Central memory CD8-positive, alpha-beta T cell (primary cell): ENCODE measurements around the gene MCTP1.
A peak's percentile ranks its signal among the peaks of the same experiment; 100 is the strongest.

Experiments
- ATAC-seq: fragments of 150-1000 bp; cut with Tn5 transposase; replicated peaks from 2 replicates; pipeline ENCODE4 v1.10.0; 2022; ENCODE audit warnings: mild to moderate bottlenecking, moderate FRiP score, moderate number of reproducible peaks; ENCODE audit not compliant: poor library complexity, severe bottlenecking; ENCODE audit errors: extremely low read depth
- DNase-seq, 2 donors: peaks; one replicate each; pipeline ENCODE4 v3.0.0; 2021; ENCODE audit warnings: low spot score in 2 of 2
- H3K27ac Mint-ChIP-seq: one replicate; pipeline ENCODE4 v1.8.0; 2022; ENCODE audit warnings: low read depth, mild to moderate bottlenecking, moderate library complexity, mixed read lengths
- H3K27me3 Mint-ChIP-seq: one replicate; pipeline ENCODE4 v1.8.0; 2022; ENCODE audit warnings: mixed read lengths
- H3K36me3 Mint-ChIP-seq: one replicate; pipeline ENCODE4 v1.8.0; 2022; ENCODE audit warnings: mild to moderate bottlenecking, moderate library complexity, mixed read lengths; ENCODE audit not compliant: insufficient read depth
- H3K4me1 Mint-ChIP-seq: one replicate; pipeline ENCODE4 v1.8.0; 2022; ENCODE audit warnings: mixed read lengths
- H3K4me3 Mint-ChIP-seq: one replicate; pipeline ENCODE4 v1.8.0; 2022; ENCODE audit warnings: mild to moderate bottlenecking, moderate library complexity, mixed read lengths
- H3K9me3 Mint-ChIP-seq: one replicate; pipeline ENCODE4 v1.8.0; 2022; ENCODE audit warnings: mixed read lengths

MCTP1 gene

DNA sequence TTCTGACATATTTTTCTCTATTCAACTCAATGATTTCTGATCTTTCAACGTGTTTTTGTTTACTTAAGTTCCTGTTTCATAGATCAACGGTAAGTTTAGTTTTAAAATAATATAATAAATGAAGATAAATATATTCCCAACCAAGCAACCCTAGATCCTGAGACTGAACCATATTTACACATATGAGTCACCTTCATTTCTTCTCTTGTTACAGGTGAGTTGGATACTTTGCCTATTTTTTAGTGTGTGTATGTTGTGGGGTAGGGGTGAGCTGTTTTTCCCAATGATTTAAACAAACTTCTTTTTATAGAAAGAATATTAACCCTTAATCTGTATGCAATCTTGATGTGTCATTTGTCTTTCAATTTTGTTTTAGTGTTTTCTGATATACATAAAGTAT, 186.9 kb downstream of the MCTP1 start:
- no peaks in the 10 kb centered on the region for H3K4me1 Mint-ChIP-seq
- ATAC-seq (no peak), DNase-seq (no peak)
- H3K36me3 Mint-ChIP-seq = no peaks in the 10 kb centered on the region
- H3K27ac Mint-ChIP-seq = no peak overlapping the region
- H3K4me3 Mint-ChIP-seq = no peak overlapping the region
- H3K27me3 Mint-ChIP-seq = no peaks in the 10 kb centered on the region
- H3K9me3 Mint-ChIP-seq = peaks cover 5% of the 10 kb centered on the region

DNA sequence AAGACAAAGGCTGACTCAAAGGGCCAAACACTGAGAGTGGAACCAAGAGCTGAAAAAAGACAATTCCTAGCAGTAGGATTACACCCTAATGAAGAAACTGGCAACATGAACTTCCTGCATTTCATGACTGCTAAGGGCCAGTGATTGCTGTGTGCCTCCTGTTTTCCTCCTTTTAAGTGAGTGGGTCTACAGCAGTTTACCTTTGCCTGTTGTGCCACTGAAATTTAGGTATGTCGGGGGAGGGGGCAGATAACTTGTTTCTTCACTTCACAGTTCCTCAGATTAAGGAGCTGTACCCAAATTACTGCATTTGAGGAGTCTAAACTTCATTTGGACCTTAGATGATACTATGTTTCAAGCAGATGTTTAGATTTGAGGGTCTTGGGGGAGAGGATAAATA, 191.7 kb downstream of the MCTP1 start:
- H3K9me3 Mint-ChIP-seq = peaks cover 11% of the 10 kb centered on the region
- no peak overlapping the region for H3K27ac Mint-ChIP-seq
- H3K27me3 Mint-ChIP-seq = peaks cover 8% of the 10 kb centered on the region
- H3K4me1 Mint-ChIP-seq = no peaks in the 10 kb centered on the region
- H3K36me3 Mint-ChIP-seq = no peaks in the 10 kb centered on the region
- ATAC-seq (no peak), DNase-seq (no peak)
- no peak overlapping the region for H3K4me3 Mint-ChIP-seq

DNA sequence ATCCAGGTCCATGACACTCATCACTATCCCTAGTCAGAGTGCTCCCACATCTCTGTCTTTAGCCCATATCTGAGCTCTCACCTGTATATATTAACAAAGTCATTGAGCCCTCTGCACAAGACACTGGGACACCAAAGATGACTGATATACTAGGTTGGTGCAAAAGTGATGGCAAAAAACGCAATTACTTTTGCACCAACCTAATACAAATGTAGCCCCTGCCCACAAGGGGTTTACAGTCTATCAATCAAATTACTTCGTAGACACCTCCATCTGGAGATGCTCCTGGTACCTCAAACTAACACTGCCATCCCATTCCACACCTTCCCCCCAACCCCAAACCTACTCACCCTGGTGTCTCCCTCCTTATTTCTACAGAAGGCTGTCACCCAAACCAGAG, 194.1 kb downstream of the MCTP1 start:
- no peaks in the 10 kb centered on the region for H3K36me3 Mint-ChIP-seq
- no peaks in the 10 kb centered on the region for H3K4me1 Mint-ChIP-seq
- ATAC-seq = no peak
- no peak for DNase-seq
- H3K4me3 Mint-ChIP-seq = no peak overlapping the region
- H3K9me3 Mint-ChIP-seq = peaks cover 6% of the 10 kb centered on the region
- peaks cover 8% of the 10 kb centered on the region for H3K27me3 Mint-ChIP-seq
- no peak overlapping the region for H3K27ac Mint-ChIP-seq

DNA sequence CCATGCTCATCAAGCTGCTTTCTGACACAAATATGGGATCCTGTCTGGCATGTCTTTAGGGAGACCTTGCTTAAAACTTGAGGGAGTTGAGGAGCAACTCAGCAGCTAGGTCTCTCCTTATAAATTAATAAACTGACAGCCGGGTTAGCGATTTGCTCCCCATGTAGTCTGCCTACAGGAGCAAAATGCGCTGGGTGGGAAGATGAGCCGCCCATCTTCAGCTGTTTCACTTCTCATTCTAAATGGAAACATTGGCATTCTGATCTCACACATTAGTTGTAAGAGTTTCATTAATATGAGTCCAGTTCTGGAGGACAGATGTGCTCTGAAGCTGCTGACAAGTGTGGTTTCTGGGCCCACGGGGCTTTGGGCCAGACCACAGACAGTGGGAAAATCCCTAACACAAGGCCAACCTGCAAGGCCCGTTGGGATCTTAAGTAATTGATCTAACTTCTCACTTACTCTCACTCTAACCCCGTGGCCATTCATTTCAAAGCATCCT, 197.0 kb downstream of the MCTP1 start:
- Mint-ChIP-seq H3K27ac (no peak overlapping the region), H3K4me1 (no peaks in the 10 kb centered on the region), H3K27me3 (peaks cover 8% of the 10 kb centered on the region), H3K9me3 (peaks cover 6% of the 10 kb centered on the region), H3K36me3 (no peaks in the 10 kb centered on the region), H3K4me3 (no peak overlapping the region)
- DNase-seq = no peak
- ATAC-seq = no peak

DNA sequence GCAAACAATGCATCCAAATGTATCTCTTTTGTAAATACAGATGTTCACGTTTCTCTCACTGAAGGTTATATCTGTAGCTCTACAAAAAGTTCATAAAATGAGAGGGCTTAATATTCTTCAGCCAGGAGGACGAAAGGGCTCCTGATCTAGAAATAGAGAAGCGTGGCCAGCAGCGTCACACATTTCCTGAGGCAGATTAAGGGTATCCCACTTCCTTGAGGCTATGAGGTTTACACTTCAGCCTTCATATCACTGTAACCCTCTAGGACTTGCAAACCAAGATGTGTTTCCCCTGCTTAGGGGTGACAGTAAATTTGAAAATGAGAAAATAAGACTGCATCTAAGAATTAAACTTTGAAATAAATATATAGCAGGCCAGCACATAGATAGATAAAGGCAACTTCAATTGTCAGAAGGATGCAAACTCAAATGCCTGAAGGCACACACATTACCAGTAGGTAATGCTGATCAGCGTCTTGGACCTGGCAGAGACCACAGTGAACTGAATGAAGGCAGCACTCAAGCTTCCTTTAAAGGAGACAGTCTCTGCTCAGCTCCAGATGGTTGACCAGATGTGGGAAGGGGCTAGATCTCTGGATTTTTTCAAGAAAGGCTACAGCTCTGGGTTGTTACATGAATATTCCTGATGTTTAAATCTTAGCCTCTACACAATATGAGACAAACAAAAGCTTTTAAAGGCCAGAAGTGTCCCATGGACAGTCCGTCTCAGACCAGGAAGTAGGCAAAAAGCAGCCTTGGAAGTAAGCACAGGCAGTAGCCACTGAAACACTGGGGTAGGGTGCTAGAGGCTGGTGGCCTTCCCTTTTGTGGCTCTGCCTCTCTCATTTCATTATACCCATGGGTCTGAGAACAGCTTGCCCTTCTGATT, 197.7 kb downstream of the MCTP1 start:
- H3K36me3 Mint-ChIP-seq = no peaks in the 10 kb centered on the region
- H3K4me3 Mint-ChIP-seq = no peak overlapping the region
- peaks cover 6% of the 10 kb centered on the region for H3K9me3 Mint-ChIP-seq
- H3K4me1 Mint-ChIP-seq = peaks cover 2% of the 10 kb centered on the region
- H3K27me3 Mint-ChIP-seq = peaks cover 8% of the 10 kb centered on the region
- DNase-seq (no peak), ATAC-seq (peak; percentile 24)
- no peak overlapping the region for H3K27ac Mint-ChIP-seq

DNA sequence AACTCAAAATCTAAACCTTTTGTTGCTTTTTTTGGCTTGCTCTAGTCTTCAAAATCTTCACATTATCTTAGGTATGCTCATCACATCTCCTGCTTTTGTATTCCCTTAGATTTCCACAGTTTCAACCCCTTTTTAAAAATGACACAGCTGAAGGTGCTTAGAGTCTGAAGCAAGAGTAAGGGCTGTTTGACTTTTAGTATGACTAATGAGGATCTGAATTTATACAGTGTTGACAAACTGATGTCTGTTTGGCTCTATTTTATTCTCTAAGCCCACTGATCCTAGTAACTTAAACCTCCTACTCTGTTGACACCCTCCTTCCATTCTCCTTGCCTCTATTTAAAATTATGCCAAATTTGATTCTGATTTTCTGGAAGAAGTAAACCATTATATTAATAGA, 200.1 kb downstream of the MCTP1 start:
- H3K4me1 Mint-ChIP-seq = peaks cover 6% of the 10 kb centered on the region
- H3K27me3 Mint-ChIP-seq = no peaks in the 10 kb centered on the region
- no peaks in the 10 kb centered on the region for H3K9me3 Mint-ChIP-seq
- ATAC-seq = no peak
- no peaks in the 10 kb centered on the region for H3K36me3 Mint-ChIP-seq
- no peak overlapping the region for H3K4me3 Mint-ChIP-seq
- no peak for DNase-seq
- no peak overlapping the region for H3K27ac Mint-ChIP-seq

DNA sequence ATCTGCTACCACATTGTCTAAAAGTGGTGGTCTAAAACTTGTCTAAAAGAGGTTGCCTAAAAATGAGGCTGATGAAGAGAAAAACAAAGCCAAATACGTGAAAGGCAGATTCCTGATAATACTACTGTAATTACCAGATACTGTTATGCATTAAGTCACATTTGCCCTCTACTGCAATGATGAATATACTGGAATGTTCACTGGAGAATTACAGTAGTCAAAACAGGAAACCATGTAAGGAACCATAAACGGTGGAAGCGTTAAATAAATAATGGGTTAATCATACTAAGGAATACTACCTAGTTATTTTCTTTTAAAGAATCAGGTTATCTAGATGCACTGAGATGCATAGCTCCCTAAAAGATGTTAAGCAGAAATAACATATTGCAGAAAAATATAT, 201.3 kb downstream of the MCTP1 start:
- no peak overlapping the region for H3K27ac Mint-ChIP-seq
- H3K36me3 Mint-ChIP-seq = no peaks in the 10 kb centered on the region
- ATAC-seq (no peak), DNase-seq (no peak)
- H3K4me3 Mint-ChIP-seq = no peak overlapping the region
- H3K9me3 Mint-ChIP-seq = no peaks in the 10 kb centered on the region
- H3K27me3 Mint-ChIP-seq = no peaks in the 10 kb centered on the region
- peaks cover 6% of the 10 kb centered on the region for H3K4me1 Mint-ChIP-seq

DNA sequence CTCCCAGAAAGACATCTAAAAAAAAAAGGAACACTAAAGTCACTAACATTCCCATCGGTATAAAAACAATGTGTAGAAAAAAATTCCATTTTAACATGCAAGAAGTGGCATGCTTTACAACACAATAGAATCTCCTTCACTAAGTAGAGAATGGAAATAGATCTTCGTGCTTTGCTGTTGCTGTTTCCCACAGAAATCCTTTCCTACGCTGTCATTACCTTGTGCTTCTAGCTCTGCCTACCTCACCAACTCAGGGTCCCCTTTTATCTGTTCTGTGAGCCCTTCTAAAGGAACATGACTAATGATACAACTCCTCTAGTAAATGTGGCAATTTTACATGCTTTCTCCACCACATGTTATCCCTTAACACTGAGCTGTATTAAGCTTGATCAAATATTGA, 202.9 kb downstream of the MCTP1 start:
- ATAC-seq = no peak
- peak overlapping the region; percentile 24 for H3K27ac Mint-ChIP-seq

DNA sequence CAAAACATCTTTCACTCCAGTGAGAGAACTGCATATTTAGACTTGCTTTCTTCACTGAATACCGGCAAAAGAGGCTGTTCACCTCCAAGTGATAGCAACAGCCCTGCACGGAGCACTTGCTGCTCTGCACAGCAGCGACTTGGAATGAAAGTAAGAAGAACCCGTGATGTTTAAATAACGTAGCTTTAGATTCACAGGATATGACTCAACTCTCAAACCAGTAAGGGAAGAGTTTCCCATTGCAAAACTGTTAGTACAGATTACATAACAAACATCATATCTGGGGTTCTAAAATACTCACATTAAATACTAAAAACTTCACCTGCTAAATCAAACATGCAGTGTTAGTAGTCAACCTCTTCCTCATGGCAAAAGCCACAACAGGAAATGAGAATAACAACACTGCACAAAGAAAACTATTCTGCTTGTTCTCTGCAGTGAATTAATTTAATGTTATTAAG, 203.4 kb downstream of the MCTP1 start:
- DNase-seq (no peak), ATAC-seq (peak; percentile 66)
- no peaks in the 10 kb centered on the region for H3K9me3 Mint-ChIP-seq
- peaks cover 6% of the 10 kb centered on the region for H3K4me1 Mint-ChIP-seq
- H3K4me3 Mint-ChIP-seq = peak overlapping the region; percentile 25
- no peaks in the 10 kb centered on the region for H3K36me3 Mint-ChIP-seq
- no peaks in the 10 kb centered on the region for H3K27me3 Mint-ChIP-seq
- H3K27ac Mint-ChIP-seq = peak overlapping the region; percentile 24

More for the DNA sequence above, 202.9 kb downstream of the MCTP1 start:
- H3K36me3 Mint-ChIP-seq = no peaks in the 10 kb centered on the region
- DNase-seq = no peak
- no peaks in the 10 kb centered on the region for H3K27me3 Mint-ChIP-seq
- H3K4me3 Mint-ChIP-seq = peak overlapping the region; percentile 25
- peaks cover 6% of the 10 kb centered on the region for H3K4me1 Mint-ChIP-seq
- H3K9me3 Mint-ChIP-seq = no peaks in the 10 kb centered on the region

DNA sequence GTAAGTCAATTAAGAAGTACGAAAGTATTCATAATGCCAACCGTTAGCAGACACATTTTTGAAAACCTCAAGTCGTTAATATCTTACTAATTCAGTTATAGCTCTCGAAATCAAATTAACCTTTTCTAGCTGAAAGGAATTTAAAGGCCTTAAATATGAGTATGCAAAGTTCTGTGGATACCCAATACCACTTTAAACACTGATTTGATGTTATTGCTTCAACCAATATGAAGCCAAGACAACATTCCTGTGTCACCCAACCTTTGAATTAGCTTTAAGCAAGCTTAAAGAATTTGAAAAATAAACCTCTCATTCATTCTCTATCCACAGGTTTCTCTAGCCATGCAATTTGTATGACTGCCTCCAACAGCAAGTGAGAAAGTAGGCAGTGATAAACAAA, 204.5 kb downstream of the MCTP1 start:
- Mint-ChIP-seq H3K27me3 (no peaks in the 10 kb centered on the region), H3K4me1 (peaks cover 6% of the 10 kb centered on the region), H3K4me3 (no peak overlapping the region), H3K9me3 (no peaks in the 10 kb centered on the region), H3K27ac (no peak overlapping the region), H3K36me3 (no peaks in the 10 kb centered on the region)
- DNase-seq = no peak
- ATAC-seq = no peak

DNA sequence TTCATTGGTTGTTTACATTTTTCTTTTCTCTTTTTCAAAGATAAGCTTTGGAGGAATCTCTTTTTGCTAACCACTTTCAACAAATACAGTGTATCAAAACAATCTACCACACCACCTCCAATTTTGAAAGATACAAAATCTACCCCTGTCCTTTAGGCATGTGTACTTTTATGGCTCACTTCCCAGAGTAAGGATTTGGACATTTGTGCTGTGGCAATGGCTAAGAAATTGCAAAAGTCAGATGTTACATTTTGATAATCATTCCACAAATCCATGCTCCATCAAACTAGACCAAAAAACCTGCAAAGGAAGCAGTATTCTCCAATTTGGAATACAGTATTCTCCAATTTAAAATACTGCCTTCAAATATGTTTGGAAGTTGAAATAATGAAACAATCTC, 204.9 kb downstream of the MCTP1 start:
- Mint-ChIP-seq H3K36me3 (no peaks in the 10 kb centered on the region), H3K4me1 (peaks cover 6% of the 10 kb centered on the region), H3K27ac (no peak overlapping the region), H3K27me3 (no peaks in the 10 kb centered on the region), H3K4me3 (no peak overlapping the region), H3K9me3 (no peaks in the 10 kb centered on the region)
- DNase-seq = no peak
- no peak for ATAC-seq

DNA sequence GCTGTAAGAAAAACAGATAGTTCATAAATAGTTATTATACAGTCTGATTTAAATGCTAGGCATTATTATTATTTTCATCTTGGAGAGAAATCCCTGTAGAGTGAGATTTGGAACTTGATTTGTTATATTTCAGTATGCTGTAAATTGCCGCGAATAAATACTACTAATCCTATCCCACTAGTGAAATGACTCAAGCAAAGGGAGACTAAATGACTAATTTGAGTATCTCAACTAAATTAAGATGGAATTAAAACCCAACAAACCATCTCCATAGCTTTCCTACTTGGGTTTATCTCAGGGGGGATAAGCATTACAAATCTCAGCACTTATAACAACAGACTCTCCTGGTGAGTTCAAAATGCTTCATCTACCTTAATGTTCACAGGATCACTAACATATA, 206.0 kb downstream of the MCTP1 start:
- ATAC-seq (no peak), DNase-seq (no peak)
- no peak overlapping the region for H3K4me3 Mint-ChIP-seq
- H3K36me3 Mint-ChIP-seq = no peaks in the 10 kb centered on the region
- no peaks in the 10 kb centered on the region for H3K27me3 Mint-ChIP-seq
- no peaks in the 10 kb centered on the region for H3K9me3 Mint-ChIP-seq
- H3K4me1 Mint-ChIP-seq = peaks cover 6% of the 10 kb centered on the region
- H3K27ac Mint-ChIP-seq = no peak overlapping the region
